Prostate gland (tissue), 2 donors: ENCODE data around the gene CPNE4. TPM values are rescaled to one million over a fixed set of nuclear protein-coding genes. Genes with fewer than 3 reads are reported as not detected.

Experiments
- DNase-seq: peaks from one replicate; pipeline ENCODE4 v3.0.0-alpha.2; 2019; ENCODE audit warnings: low spot score
- H3K27ac ChIP-seq, 2 donors: fragments of 200-600 bp; sonication (generic); 2 replicates each; pipeline ENCODE4 v1.5.1; 2017 to 2019
- H3K27me3 ChIP-seq: fragments of 200-600 bp; sonication (generic); replicated peaks from 2 replicates; pipeline ENCODE4 v1.5.1; 2019; ENCODE audit not compliant: insufficient read depth
- H3K36me3 ChIP-seq, 2 donors: fragments of 200-600 bp; sonication (generic); 1 replicate in 1 of 2; 2 replicates in 1 of 2; pipeline versions ENCODE4 v1.5.1 to v1.8.1; 2017 to 2019
- H3K4me1 ChIP-seq: fragments of 200-600 bp; sonication (generic); replicated peaks from 2 replicates; pipeline ENCODE4 v1.5.1; 2019
- H3K4me3 ChIP-seq, 2 donors: fragments of 200-600 bp; sonication (generic); 2 replicates each; pipeline ENCODE4 v1.5.1; 2017 to 2019
- H3K9me3 ChIP-seq: fragments of 200-600 bp; sonication (generic); 2 replicates; pipeline ENCODE4 v1.5.1; 2017
- POLR2A ChIP-seq: fragments of 450-650 bp; IDR thresholded peaks from one replicate; pipeline ENCODE4 v1.6.1; 2016; ENCODE audit warnings: antibody characterized with exemption, mild to moderate bottlenecking
- POLR2AphosphoS5 ChIP-seq: sonication (generic); formaldehyde crosslinking; IDR thresholded peaks from one replicate; pipeline ENCODE4 v1.6.1; 2017; ENCODE audit warnings: antibody characterized with exemption
- WGBS: methylation state at CpG from one replicate; pipeline ENCODE4 v1.1.5; 2018; 5-methylcytosine and 5-hydroxymethylcytosine counted together
- intact Hi-C: fragments of 100-400 bp; cut with DNase I; formaldehyde crosslinking; loops from one replicate; pipeline ENCODE4 v1.14.2; 2022
- total RNA-seq, 2 donors: library from RNA; depleted of rRNA; stranded (reverse); fragments of >200 nt; gene quantifications; one replicate each; pipeline ENCODE4 v1.1.0, GENCODE V29; 2016
- TF ChIP-seq, protein P1 (sequence below), 4 experiments: fragments of 200-600 bp in 2 of 4; fragments of 450-650 bp in 2 of 4; sonication (generic) in 2 of 4; IDR thresholded peaks; 1 replicate in 3 of 4; 2 replicates in 1 of 4; pipeline ENCODE4 v1.5.1; 2016 to 2019; ENCODE audit warnings: antibody characterized with exemption in 4 of 4, mild to moderate bottlenecking in 2 of 4, moderate library complexity in 2 of 4

The CPNE4 gene
- total RNA-seq, 2 donors from 2014 or later, result 39.9 to 68.2 TPM

DNA sequence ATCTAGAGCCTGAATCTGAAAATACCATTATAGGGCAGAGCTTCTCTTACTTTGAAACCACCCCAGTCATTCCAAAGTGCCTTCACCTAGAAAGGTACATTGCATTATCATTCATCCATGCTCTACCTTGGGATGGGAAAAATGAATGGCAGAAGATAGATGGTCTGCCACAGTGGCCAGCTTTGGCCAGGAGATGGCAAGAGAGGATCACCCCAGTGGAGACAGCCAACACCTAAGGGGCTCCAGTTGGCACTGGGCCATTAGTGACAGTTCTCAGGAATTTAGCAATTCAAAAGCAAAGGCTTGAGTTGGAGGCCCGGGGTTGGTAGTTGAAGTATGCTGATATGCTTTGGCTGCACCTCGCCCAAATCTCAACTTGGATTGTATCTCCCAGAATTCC lies 278.4 kb downstream of the CPNE4 start:
- DNase-seq, result no peak
- no peaks in the 10 kb centered on the region for H3K27me3 ChIP-seq
- no peak for TF ChIP-seq POLR2A
- TF ChIP-seq, protein P1, sequence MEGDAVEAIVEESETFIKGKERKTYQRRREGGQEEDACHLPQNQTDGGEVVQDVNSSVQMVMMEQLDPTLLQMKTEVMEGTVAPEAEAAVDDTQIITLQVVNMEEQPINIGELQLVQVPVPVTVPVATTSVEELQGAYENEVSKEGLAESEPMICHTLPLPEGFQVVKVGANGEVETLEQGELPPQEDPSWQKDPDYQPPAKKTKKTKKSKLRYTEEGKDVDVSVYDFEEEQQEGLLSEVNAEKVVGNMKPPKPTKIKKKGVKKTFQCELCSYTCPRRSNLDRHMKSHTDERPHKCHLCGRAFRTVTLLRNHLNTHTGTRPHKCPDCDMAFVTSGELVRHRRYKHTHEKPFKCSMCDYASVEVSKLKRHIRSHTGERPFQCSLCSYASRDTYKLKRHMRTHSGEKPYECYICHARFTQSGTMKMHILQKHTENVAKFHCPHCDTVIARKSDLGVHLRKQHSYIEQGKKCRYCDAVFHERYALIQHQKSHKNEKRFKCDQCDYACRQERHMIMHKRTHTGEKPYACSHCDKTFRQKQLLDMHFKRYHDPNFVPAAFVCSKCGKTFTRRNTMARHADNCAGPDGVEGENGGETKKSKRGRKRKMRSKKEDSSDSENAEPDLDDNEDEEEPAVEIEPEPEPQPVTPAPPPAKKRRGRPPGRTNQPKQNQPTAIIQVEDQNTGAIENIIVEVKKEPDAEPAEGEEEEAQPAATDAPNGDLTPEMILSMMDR (IDR thresholded peaks at IDR 0.05), result no peak
- no peak for TF ChIP-seq POLR2AphosphoS5
- intact Hi-C loops, result no loop called here
- H3K27ac ChIP-seq, result no peak overlapping the region
- no peaks in the 10 kb centered on the region for H3K36me3 ChIP-seq
- no peaks in the 10 kb centered on the region for H3K4me1 ChIP-seq
- H3K9me3 ChIP-seq, result no peaks in the 10 kb centered on the region
- H3K4me3 ChIP-seq, result no peak overlapping the region
- whole genome bisulfite sequencing, result 89% methylated on average over 2 of the region's 2 CpGs

DNA sequence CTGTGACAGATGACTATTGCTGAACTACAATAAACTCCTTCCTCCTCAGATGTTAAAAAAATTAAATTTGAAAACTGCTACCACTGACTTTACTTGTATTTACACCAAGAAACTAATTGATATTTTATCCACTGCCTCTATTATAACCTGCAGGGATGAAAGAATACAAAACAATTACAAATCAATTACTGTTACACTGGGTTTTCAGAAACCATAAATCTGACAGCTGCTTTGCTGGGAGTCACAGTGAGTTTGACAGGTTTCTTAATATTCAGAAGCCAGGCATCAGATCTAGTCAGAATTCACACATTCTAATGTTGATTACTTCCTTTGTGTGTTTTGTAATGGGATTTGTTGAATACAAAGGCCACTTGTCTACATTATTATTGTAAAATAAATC lies 279.4 kb downstream of the CPNE4 start:
- Histone ChIP-seq H3K36me3 (no peaks in the 10 kb centered on the region), H3K4me1 (no peaks in the 10 kb centered on the region), H3K27me3 (no peaks in the 10 kb centered on the region), H3K4me3 (no peak overlapping the region), H3K27ac (no peak overlapping the region), H3K9me3 (no peaks in the 10 kb centered on the region)
- intact Hi-C loops, result no loop called here
- TF ChIP-seq POLR2A (no peak), POLR2AphosphoS5 (no peak)
- TF ChIP-seq, protein P1 (IDR thresholded peaks at IDR 0.05), result no peak
- no peak for DNase-seq

DNA sequence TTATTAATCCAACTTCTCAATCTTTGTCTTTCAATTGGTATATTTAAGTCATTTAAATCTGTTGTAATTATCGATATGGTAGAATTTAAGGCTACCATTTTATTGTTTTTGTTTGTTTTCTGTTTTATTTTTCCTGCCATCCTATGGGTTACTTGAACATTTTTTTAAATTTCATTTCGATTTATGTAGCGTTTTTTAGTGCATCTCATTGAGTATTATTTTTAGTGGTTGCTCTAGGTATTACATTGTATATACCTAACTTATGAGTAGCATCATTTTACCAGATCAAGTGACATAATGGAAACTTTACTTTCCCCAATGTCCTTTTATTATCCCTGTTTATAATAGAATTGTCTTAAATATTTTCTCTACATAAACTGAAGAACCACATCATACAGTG lies 284.6 kb downstream of the CPNE4 start:
- DNase-seq, result no peak
- Histone ChIP-seq H3K4me3 (no peak overlapping the region), H3K9me3 (no peaks in the 10 kb centered on the region), H3K36me3 (no peaks in the 10 kb centered on the region), H3K27ac (no peak overlapping the region), H3K4me1 (no peaks in the 10 kb centered on the region), H3K27me3 (no peaks in the 10 kb centered on the region)
- no peak for TF ChIP-seq POLR2A
- TF ChIP-seq POLR2AphosphoS5, result no peak
- TF ChIP-seq, protein P1 (IDR thresholded peaks at IDR 0.05), result peak in 1 of 4 experiments; percentile 60
- WGBS, result 97% methylated on average over 3 of the region's 3 CpGs
- intact Hi-C loops, result no loop called here

DNA sequence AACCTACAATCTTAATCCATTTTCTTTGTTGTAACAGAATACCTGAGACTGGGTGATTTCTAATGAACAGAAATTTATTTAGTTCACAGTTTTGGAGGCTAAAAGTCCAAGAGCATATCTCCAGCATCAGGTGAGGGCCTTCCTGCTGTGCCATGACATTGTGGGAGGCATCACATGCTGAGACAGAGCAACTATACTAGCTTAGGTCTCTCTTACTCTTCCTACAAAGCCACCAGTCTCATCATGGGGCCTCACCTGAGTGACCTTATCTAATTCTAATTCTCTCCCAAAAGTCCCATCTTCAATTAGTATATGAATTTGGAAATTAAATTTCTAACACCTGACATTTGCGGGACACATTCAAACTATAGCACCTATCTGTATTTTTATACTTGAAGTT lies 285.0 kb downstream of the CPNE4 start:
- intact Hi-C loops, result no loop called here
- Histone ChIP-seq H3K4me3 (no peak overlapping the region), H3K9me3 (no peaks in the 10 kb centered on the region), H3K36me3 (no peaks in the 10 kb centered on the region), H3K27ac (no peak overlapping the region), H3K4me1 (no peaks in the 10 kb centered on the region), H3K27me3 (no peaks in the 10 kb centered on the region)
- TF ChIP-seq POLR2AphosphoS5, result no peak
- TF ChIP-seq, protein P1 (IDR thresholded peaks at IDR 0.05), result no peak
- no peak for TF ChIP-seq POLR2A
- DNase-seq, result no peak
- 97% methylated on average over 1 of the region's 1 CpG for WGBS

DNA sequence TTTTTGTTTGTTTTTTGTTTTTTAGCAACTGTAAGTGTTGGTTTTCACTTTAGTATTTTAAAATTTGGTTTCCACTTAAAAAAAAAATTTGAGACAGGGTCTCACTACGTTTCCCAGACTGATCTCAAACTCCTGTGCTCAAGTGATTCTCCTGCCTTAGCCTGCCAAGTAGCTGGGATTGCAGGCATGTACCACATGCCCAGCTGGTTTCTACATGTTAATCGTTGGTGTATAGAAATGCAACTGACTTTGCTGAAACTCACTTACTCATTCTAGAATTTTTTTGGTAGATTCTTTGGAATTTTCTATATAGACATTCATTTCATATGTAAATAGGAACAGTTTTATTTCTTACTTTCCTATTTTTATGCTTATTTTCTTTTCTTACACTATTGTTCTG lies 287.3 kb downstream of the CPNE4 start:
- Histone ChIP-seq H3K27me3 (no peaks in the 10 kb centered on the region), H3K4me1 (no peaks in the 10 kb centered on the region), H3K9me3 (no peaks in the 10 kb centered on the region), H3K36me3 (no peaks in the 10 kb centered on the region), H3K4me3 (no peak overlapping the region), H3K27ac (no peak overlapping the region)
- TF ChIP-seq, protein P1 (IDR thresholded peaks at IDR 0.05), result no peak
- TF ChIP-seq POLR2AphosphoS5 (no peak), POLR2A (no peak)
- intact Hi-C loops, result no loop called here
- WGBS, result 73% methylated on average over 2 of the region's 2 CpGs
- DNase-seq, result no peak
